WERI-Rb-1 (cell line): ENCODE data around the gene OR7E24.

Experiments used
- DNase-seq: peaks from one replicate; pipeline ENCODE4 v3.0.0-alpha.2; 2020
- H3K27ac ChIP-seq: fragments of 250-450 bp; sonication (Bioruptor Pico); 2 replicates; pipeline ENCODE4 v1.5.1; 2020; ENCODE audit warnings: mild to moderate bottlenecking, moderate library complexity
- H3K27me3 ChIP-seq: fragments of 250-450 bp; sonication (Bioruptor Pico); 2 replicates; pipeline ENCODE4 v1.5.1; 2021; ENCODE audit warnings: mild to moderate bottlenecking, low read depth, moderate library complexity; ENCODE audit not compliant: insufficient read depth, severe bottlenecking
- H3K36me3 ChIP-seq: fragments of 250-450 bp; sonication (Bioruptor Pico); 2 replicates; pipeline ENCODE4 v1.5.1; 2020; ENCODE audit warnings: mild to moderate bottlenecking, moderate library complexity
- H3K4me3 ChIP-seq: 2 replicates; pipeline ENCODE4 v1.5.1; 2011; ENCODE audit warnings: low read depth, mild to moderate bottlenecking, control low read depth, low read length
- H3K9me3 ChIP-seq: fragments of 250-450 bp; sonication (Bioruptor Pico); 2 replicates; pipeline ENCODE4 v1.5.1; 2021; ENCODE audit warnings: mild to moderate bottlenecking, moderate library complexity; ENCODE audit not compliant: severe bottlenecking
- TF ChIP-seq, protein P1 (sequence below): IDR thresholded peaks from 2 replicates; pipeline ENCODE4 v1.5.1; 2011; ENCODE audit warnings: low read depth, mild to moderate bottlenecking, control low read depth, inconsistent platforms, low read length

OR7E24 gene

DNA sequence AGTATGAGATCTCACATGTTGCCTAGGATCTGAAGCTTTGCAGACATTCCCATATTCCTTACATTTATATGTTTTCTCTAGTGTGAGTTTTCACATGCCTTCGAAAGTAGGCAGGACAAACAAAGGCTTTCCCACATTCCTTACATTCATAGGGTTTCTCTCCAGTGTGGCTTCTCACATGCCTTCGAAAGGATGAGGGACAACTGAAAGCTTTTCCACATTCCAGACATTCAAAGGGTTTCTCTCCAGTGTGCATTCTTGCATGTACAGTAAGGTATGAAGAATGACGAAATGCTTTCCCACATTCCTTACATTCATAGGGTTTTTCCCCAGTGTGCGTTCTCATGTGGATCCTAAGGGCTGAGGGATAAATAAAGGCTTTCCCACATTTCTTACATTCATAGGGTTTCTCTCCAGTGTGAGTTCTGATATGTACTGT is 44.7 kb downstream of the OR7E24 start:
- TF ChIP-seq, protein P1, sequence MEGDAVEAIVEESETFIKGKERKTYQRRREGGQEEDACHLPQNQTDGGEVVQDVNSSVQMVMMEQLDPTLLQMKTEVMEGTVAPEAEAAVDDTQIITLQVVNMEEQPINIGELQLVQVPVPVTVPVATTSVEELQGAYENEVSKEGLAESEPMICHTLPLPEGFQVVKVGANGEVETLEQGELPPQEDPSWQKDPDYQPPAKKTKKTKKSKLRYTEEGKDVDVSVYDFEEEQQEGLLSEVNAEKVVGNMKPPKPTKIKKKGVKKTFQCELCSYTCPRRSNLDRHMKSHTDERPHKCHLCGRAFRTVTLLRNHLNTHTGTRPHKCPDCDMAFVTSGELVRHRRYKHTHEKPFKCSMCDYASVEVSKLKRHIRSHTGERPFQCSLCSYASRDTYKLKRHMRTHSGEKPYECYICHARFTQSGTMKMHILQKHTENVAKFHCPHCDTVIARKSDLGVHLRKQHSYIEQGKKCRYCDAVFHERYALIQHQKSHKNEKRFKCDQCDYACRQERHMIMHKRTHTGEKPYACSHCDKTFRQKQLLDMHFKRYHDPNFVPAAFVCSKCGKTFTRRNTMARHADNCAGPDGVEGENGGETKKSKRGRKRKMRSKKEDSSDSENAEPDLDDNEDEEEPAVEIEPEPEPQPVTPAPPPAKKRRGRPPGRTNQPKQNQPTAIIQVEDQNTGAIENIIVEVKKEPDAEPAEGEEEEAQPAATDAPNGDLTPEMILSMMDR = no peak
- Histone ChIP-seq H3K36me3 (peaks cover 30% of the 10 kb centered on the region), H3K9me3 (no peaks in the 10 kb centered on the region), H3K4me3 (no peak overlapping the region), H3K27me3 (no peaks in the 10 kb centered on the region), H3K27ac (no peak overlapping the region)
- DNase-seq = no peak

DNA sequence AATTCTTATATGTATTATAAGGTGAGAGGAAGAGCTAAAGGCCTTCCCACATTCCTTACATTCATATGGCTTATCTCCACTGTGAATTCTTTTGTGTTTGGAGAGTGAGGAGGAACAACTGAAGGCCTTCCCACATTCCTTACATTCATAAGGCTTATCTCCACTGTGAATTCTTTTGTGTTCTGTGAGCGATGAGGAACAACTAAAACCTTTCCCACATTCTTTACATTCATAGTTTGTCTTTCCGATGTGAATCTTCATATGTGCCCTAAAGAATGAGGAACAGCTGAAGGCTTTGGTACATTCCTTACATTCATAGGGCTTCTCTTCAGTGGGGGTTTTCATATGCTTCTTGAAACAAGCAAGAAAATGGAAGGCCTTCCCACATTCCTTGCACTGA is 45.6 kb downstream of the OR7E24 start:
- Histone ChIP-seq H3K36me3 (peaks cover 36% of the 10 kb centered on the region), H3K27ac (no peak overlapping the region), H3K9me3 (no peaks in the 10 kb centered on the region), H3K27me3 (no peaks in the 10 kb centered on the region), H3K4me3 (no peak overlapping the region)
- DNase-seq = no peak
- TF ChIP-seq, protein P1 = no peak
